ENCODE results near the gene NLRP2B.
"Not testable (repeated sequence)": the region's sequence is repeated elsewhere in the genome, so short reads cannot be mapped to it uniquely, and the experiment has no call there.

The NLRP2B gene

GRCh38 chrX:57680160-57680559 lies at the start of gene NLRP2B:
Gene NLRP2B, minus strand, starts transcription at chrX:57680260.
- no peak for DNase-seq

- DNase-seq, result not testable (repeated sequence)
Measured at GRCh38 chrX:57725995-57726394, 45.9 kb upstream of the NLRP2B start.

DNA sequence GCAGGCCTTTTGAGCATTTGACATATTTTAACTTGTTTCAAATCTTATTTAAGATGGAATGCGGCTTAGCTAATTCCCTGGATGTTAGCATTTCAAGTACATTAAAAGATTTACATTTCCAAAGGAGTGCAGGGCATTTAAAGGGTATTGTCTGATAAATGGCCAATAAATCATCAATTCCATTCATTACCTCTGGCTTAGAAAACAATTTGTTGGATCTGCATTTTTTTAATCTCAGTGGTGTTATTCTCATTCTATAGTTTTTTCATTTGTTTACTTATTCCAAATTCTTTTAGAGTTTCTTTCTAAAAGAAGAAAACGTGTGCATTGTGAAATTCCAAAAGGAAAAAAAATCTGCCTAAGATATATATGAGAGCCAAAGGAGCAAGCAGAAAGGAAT lies 1.3 kb upstream of the NLRP2B start:
- DNase-seq, result no peak

DNA sequence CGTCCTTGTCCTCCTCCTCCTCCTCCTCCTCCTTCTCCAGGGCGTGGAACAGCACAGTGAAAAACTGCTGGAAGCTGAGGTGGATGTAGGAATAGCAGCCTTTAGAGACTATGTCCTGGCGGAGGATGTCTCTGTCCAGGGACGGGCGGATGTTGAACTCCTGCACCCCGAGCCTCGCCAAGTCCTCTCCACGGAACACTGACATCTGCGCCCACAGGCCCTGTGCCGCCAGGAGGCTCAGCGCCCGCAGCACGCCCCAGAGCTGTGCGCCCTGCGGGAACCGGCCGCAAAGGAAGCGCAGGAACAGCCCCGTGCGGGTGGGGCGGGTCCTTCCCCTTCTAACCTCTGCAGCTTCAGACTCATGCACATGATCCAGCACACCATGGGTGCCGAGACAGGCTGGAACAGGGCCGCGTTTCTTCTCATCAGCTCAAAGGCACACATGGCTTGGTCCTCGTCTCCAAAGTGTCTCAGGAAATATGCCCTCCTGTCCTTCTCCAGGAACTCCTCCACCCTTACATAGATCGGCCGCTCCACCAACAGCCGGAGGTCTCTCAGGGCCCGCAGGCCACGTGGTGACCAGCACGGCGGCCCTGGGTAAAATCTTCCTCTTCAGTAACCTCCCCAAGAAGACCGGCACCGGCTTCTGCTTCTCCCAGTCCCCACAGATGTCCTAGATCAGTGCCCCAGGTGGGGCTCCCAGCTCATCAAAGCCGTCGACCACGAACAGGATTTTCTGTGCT lies 1.2 kb downstream of the NLRP2B start:
- DNase-seq, result no peak

GRCh38 chrX:57677132-57677858 lies 2.8 kb downstream of the NLRP2B start:
- DNase-seq, result no peak

DNA sequence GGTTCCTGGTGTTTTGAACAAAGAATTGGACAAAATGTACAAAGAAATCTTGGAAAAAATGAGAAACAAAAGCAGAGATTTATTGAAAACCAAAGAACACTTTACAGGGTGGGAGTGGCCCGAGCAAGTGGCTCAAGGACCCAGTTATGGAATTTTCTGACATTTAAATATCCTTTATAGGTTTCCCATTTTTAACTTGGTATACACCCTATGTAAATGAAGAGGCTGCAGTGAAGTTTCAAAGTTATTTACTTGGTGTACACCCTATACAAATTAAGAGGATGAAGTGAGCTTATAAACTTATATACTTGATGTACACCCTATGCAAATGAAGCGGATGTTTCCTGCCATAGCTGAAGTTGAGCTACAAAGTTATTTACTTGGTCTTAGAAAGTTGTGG lies 4.7 kb downstream of the NLRP2B start:
- no peak for DNase-seq

GRCh38 chrX:57674861-57675260 lies 5.2 kb downstream of the NLRP2B start:
- DNase-seq, result no peak

DNA sequence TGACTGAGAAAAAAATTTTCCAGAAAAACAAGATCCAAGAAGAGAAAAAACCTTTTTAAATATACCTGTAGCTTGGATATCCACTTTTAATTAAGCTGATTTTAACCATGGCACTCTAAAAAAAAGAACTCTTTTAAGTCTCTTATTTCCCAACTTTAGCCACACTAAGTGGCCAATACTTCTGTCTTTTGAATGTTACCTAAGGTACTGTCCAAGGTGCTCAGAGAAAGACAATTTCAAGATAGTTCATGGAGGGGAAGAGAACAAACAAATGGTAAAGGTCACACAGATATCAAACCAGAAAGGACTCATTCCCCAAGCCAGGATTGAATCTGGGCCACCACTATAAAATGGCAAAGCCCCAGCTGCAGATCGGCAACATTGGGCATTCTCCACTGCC lies 10.1 kb downstream of the NLRP2B start:
- no peak for DNase-seq

GRCh38 chrX:57667010-57667409 lies 13.1 kb downstream of the NLRP2B start:
- no peak for DNase-seq

- DNase-seq, result no peak
Measured at GRCh38 chrX:57655065-57655464, 25.0 kb downstream of the NLRP2B start.

DNA sequence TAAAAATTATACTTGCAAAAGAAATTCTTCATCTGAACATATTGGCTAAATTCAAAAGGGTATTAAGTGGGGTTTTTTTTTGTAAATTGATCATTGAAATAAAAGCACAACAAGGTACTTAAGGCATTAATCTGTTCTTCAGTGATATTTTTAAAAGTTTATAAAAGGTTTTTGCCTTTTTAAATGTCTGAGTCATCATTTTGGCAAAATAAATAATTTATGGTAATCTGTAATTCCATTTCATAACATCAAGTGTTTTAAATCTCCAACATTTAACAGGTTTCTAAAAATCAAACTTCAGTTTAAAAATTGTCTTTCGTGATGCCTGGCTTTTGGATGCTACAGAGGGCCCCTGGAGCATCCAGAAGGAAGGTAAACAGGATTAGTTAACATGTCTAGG lies 27.4 kb downstream of the NLRP2B start:
- DNase-seq, result no peak

- DNase-seq, result no peak
Measured at GRCh38 chrX:57651169-57651919, 28.7 kb downstream of the NLRP2B start.

- no peak for DNase-seq
Measured at GRCh38 chrX:57647020-57647419, 33.0 kb downstream of the NLRP2B start.

DNA sequence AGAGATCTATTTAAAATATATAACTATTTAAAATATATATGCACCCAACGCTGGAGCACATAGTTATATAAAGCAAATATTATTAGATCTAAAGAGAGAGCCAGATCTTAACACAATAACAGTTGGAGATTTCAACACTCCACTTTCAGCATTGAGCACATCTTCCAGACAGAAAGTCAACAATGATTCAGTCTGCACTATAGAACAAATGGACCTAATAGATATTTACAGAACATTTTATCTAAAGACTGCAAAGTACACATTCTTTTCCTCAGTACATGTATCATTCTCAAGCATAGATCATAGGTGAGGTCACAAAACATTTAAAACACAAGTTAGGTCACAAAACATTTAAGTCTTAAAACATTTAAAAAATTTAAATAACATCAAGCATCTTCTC lies 36.4 kb downstream of the NLRP2B start:
- no peak for DNase-seq

DNA sequence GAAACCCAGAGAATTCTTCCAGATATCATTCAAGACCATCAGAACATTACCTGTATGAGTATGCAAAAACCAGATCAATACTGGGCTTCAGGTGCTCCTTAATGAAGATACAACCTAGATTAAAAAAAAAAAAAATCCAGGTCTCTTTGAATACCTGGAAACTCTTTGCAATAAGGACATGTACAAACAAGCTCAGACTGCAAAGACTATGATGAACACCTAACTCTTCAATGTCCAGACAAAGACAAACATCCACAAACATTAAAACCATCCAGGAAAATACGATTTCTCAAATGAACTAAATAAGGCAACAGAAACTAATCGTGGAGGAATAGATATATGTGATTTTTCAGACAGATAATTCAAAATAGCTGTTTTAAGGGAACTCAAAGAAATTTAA lies 38.7 kb downstream of the NLRP2B start:
- DNase-seq, result no peak

GRCh38 chrX:57640674-57641016 lies 39.4 kb downstream of the NLRP2B start:
- no peak for DNase-seq

DNA sequence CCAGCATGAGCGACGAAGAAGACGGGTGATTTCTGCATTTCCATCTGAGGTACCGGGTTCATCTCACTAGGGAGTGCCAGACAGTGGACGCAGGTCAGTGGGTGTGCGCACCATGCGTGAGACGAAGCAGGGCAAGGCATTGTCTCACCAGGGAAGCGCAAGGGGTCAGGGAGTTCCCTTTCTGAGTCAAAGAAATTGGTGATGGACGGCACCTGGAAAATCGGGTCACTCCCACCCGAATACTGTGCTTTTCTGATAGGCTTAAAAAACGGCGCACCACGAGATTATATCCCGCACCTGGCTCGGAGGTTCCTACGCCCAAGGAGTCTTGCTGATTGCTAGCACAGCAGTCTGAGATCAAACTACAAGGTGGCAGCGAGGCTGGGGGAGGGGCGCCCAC lies 50.6 kb downstream of the NLRP2B start:
- DNase-seq, result not testable (repeated sequence)

Measured in GOT3 (cell line).